ENCODE results near the gene SPINK9.

Gene SPINK9

DNA sequence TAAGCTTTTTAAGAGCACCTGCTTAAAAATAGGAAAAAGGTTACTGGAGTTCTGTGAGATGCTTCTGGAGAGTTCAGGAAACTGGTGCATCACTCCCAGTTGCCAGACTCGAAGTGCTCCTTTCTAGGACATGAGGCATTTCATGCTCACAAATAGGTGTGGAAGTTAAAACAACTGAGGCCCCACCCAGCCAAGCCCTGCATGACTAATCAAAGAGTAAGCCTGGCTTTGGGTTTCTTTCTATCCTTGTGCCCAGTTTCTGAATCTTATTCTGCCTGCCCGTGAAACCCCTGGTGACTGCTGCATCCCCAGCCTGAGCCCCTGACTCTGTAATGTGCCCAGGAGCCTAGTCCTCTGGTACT, 7.7 kb downstream of the SPINK9 start:
- Histone ChIP-seq H3K9me3 (ENCODE audit: insufficient read depth, low read length) (no peaks in the 10 kb centered on the region), H3K9ac (ENCODE audit: insufficient read length, low read depth) (no peak overlapping the region), H3K4me3 (ENCODE audit: insufficient read length, low read depth) (no peak overlapping the region), H3K36me3 (ENCODE audit: insufficient read depth, insufficient read length, low read length) (no peaks in the 10 kb centered on the region), H3K27me3 (ENCODE audit: insufficient read depth, insufficient read length) (no peaks in the 10 kb centered on the region), H3K4me1 (ENCODE audit: insufficient read depth, insufficient read length) (no peaks in the 10 kb centered on the region)
- TF ChIP-seq SUZ12 (IDR thresholded peaks at IDR 0.05; ENCODE audit: extremely low read depth, insufficient read depth, insufficient read length) = no peak
- TF ChIP-seq ZNF274 (IDR thresholded peaks at IDR 0.05; ENCODE audit: low read depth, low read length) = no peak
- TF ChIP-seq YY1 (IDR thresholded peaks at IDR 0.05; ENCODE audit: insufficient read depth, insufficient read length) = no peak
- no peak for DNase-seq (ENCODE audit: low read depth, low spot score)

DNA sequence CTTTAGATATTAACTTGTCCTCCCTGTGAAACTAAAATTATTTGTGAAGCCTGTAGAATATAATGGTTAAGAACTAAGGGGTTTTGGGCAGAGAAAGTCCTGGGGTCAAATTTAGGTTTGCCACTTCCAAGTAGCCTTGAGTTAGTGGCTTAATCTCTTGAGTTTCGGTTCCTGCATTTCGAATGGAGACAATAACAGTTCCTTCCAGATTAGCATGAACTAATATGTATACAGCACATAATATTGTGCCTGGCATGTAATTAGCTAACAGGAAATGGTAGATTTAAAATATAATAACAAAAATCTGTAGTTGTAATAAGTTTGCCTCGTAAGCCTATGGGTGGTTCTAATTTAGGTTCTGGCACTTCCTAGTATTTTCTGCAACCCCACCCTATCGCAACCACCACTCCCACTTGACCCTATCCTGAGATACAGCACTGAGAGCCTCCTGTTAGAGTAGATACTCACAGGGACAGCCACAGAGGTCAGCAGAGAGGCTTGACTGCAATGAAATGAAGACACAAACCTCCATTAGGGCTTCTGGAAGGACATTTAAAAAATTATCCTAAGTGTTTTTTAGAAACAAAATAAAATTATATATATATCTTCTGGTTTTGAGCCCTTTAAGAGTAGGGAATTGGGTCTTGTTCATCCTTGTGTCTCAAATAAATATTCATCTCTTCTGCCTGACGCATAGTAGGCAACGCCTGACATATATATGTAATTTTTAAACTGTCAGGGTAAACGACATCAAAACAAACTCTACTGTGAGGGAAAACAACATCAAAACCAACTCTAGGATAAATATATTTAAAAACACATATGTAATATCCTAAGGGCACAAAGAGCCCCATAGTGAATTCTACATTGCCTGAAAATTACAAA, 8.5 kb downstream of the SPINK9 start:
- H3K9me3 ChIP-seq (ENCODE audit: insufficient read depth, low read length) = no peaks in the 10 kb centered on the region
- H3K9ac ChIP-seq (ENCODE audit: insufficient read length, low read depth) = no peak overlapping the region
- no peak overlapping the region for H3K4me3 ChIP-seq (ENCODE audit: insufficient read length, low read depth)
- no peak for TF ChIP-seq SUZ12 (IDR thresholded peaks at IDR 0.05; ENCODE audit: extremely low read depth, insufficient read depth, insufficient read length)
- TF ChIP-seq ZNF274 (IDR thresholded peaks at IDR 0.05; ENCODE audit: low read depth, low read length) = no peak
- TF ChIP-seq YY1 (IDR thresholded peaks at IDR 0.05; ENCODE audit: insufficient read depth, insufficient read length) = no peak
- no peaks in the 10 kb centered on the region for H3K36me3 ChIP-seq (ENCODE audit: insufficient read depth, insufficient read length, low read length)
- no peak for DNase-seq (ENCODE audit: low read depth, low spot score)
- no peaks in the 10 kb centered on the region for H3K27me3 ChIP-seq (ENCODE audit: insufficient read depth, insufficient read length)
- H3K4me1 ChIP-seq (ENCODE audit: insufficient read depth, insufficient read length) = no peaks in the 10 kb centered on the region

DNA sequence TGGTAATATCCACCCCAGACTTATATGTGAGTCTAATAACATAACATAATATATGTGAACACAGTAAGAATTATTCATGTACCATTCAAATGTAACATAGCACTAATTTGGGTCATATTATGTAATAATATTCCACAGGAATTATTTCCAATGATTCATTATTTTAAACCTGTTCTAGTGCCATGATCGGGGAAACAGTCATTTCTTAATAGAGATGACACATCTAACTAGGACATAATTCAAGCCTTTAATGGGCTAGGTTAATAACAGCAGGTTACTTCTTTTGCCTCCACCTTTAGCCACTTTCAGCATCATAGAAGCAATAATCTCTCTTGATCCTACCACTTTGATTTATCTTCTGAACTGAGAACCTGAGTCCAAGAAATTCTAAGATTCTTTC, 12.3 kb downstream of the SPINK9 start:
- peaks cover 5% of the 10 kb centered on the region; the same call in 1 of the 2 replicates for H3K9me3 ChIP-seq (ENCODE audit: insufficient read depth, low read length)
- no peaks in the 10 kb centered on the region for H3K36me3 ChIP-seq (ENCODE audit: insufficient read depth, insufficient read length, low read length)
- no peak overlapping the region for H3K4me3 ChIP-seq (ENCODE audit: insufficient read length, low read depth)
- H3K27me3 ChIP-seq (ENCODE audit: insufficient read depth, insufficient read length) = no peaks in the 10 kb centered on the region
- no peak overlapping the region for H3K9ac ChIP-seq (ENCODE audit: insufficient read length, low read depth)
- no peak for TF ChIP-seq SUZ12 (IDR thresholded peaks at IDR 0.05; ENCODE audit: extremely low read depth, insufficient read depth, insufficient read length)
- DNase-seq (ENCODE audit: low read depth, low spot score) = no peak
- no peaks in the 10 kb centered on the region for H3K4me1 ChIP-seq (ENCODE audit: insufficient read depth, insufficient read length)

DNA sequence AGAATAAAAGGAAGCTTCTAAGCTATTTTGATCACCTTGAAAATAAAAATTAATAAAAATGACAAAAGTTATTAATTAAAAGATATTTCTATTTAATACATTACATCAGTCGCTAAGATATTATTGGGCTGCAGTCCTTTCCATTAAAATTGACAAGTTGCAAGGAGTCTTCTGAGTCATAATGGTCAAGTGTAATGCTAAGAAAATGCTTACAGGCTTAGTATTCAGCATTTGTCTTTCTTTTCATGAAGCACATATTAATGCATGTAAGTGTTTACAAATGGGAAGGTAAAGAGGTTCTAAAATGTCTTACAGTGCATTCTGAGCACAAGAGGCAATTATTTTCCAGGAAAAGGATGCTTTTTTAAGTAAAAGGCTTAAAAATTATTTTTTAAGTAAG, 17.3 kb downstream of the SPINK9 start:
- no peak overlapping the region for H3K4me3 ChIP-seq (ENCODE audit: insufficient read length, low read depth)
- TF ChIP-seq SUZ12 (IDR thresholded peaks at IDR 0.05; ENCODE audit: extremely low read depth, insufficient read depth, insufficient read length) (no peak), ZNF274 (IDR thresholded peaks at IDR 0.05; ENCODE audit: low read depth, low read length) (no peak), YY1 (IDR thresholded peaks at IDR 0.05; ENCODE audit: insufficient read depth, insufficient read length) (no peak)
- no peaks in the 10 kb centered on the region for H3K4me1 ChIP-seq (ENCODE audit: insufficient read depth, insufficient read length)
- H3K27me3 ChIP-seq (ENCODE audit: insufficient read depth, insufficient read length) = no peaks in the 10 kb centered on the region
- peaks cover 5% of the 10 kb centered on the region; the same call in 1 of the 2 replicates for H3K9me3 ChIP-seq (ENCODE audit: insufficient read depth, low read length)
- DNase-seq (ENCODE audit: low read depth, low spot score) = no peak
- no peaks in the 10 kb centered on the region for H3K36me3 ChIP-seq (ENCODE audit: insufficient read depth, insufficient read length, low read length)
- no peak overlapping the region for H3K9ac ChIP-seq (ENCODE audit: insufficient read length, low read depth)

DNA sequence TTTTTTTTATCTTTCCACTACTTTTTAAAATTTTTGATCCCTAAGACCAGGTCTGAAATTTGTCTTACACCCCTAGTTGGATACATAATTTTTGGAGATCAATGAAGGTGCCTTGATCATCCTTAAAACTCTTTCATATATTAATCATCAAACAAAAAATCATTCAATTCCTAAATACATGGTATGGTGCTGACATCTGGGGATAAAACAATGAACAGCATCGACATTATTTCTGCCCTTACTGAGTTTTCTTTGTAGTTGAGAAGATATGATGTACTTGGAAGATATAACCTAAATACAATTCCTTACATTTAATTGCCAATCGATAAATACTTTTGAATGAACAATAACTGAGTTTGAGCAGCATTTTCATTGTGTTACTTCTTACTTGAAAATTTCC, 18.3 kb downstream of the SPINK9 start:
- Histone ChIP-seq H3K9me3 (ENCODE audit: insufficient read depth, low read length) (peaks cover 5% of the 10 kb centered on the region; the same call in 1 of the 2 replicates), H3K4me3 (ENCODE audit: insufficient read length, low read depth) (no peak overlapping the region), H3K9ac (ENCODE audit: insufficient read length, low read depth) (no peak overlapping the region), H3K36me3 (ENCODE audit: insufficient read depth, insufficient read length, low read length) (no peaks in the 10 kb centered on the region), H3K27me3 (ENCODE audit: insufficient read depth, insufficient read length) (no peaks in the 10 kb centered on the region), H3K4me1 (ENCODE audit: insufficient read depth, insufficient read length) (no peaks in the 10 kb centered on the region)
- no peak for TF ChIP-seq ZNF274 (IDR thresholded peaks at IDR 0.05; ENCODE audit: low read depth, low read length)
- TF ChIP-seq SUZ12 (IDR thresholded peaks at IDR 0.05; ENCODE audit: extremely low read depth, insufficient read depth, insufficient read length) = no peak
- TF ChIP-seq YY1 (IDR thresholded peaks at IDR 0.05; ENCODE audit: insufficient read depth, insufficient read length) = no peak
- DNase-seq (ENCODE audit: low read depth, low spot score) = no peak

DNA sequence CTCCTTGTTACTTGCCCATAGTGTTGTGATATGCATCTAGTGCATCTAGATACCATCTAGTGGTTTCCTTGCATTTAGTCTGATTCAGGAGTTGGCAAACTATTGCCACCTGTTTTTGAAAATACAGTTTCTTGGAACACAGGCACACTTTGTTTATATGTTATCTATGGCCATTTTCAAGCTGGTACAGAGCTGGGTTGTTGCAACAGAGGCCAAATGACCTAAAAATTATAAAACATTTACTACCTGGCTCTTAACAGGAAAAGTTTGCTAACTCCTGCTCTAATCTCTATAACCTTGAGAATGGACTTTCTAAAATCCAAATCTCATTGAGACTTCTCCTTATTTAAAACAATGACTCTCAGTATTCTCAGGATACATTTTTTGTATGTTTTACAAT, 29.0 kb downstream of the SPINK9 start:
- peaks cover 11% of the 10 kb centered on the region; the same call in 1 of the 2 replicates for H3K9me3 ChIP-seq (ENCODE audit: insufficient read depth, low read length)
- no peak overlapping the region for H3K4me3 ChIP-seq (ENCODE audit: insufficient read length, low read depth)
- no peak overlapping the region for H3K9ac ChIP-seq (ENCODE audit: insufficient read length, low read depth)
- no peaks in the 10 kb centered on the region for H3K27me3 ChIP-seq (ENCODE audit: insufficient read depth, insufficient read length)
- no peak for DNase-seq (ENCODE audit: low read depth, low spot score)
- H3K4me1 ChIP-seq (ENCODE audit: insufficient read depth, insufficient read length) = no peaks in the 10 kb centered on the region
- H3K36me3 ChIP-seq (ENCODE audit: insufficient read depth, insufficient read length, low read length) = no peaks in the 10 kb centered on the region
- TF ChIP-seq YY1 (IDR thresholded peaks at IDR 0.05; ENCODE audit: insufficient read depth, insufficient read length) = no peak
- no peak for TF ChIP-seq ZNF274 (IDR thresholded peaks at IDR 0.05; ENCODE audit: low read depth, low read length)
- TF ChIP-seq SUZ12 (IDR thresholded peaks at IDR 0.05; ENCODE audit: extremely low read depth, insufficient read depth, insufficient read length) = no peak

DNA sequence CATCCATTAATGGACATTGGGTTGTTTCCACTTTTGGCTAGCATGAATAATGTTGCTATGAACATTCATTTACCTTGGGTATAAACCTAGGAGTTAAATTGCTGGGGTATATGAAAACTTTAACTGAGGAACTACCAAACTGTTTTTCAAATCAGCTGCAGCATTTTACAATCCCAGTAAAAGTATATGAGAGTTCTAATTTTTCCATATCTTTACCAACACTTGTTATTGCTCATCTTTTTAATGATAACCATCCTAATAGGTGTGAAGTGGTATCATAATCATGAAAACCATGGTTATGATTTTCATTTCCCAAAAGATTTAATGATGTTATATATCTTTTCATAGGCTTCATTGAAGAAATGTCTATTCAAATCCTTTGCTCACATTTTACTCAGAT, 32.9 kb downstream of the SPINK9 start:
- TF ChIP-seq YY1 (IDR thresholded peaks at IDR 0.05; ENCODE audit: insufficient read depth, insufficient read length) (no peak), SUZ12 (IDR thresholded peaks at IDR 0.05; ENCODE audit: extremely low read depth, insufficient read depth, insufficient read length) (no peak), ZNF274 (IDR thresholded peaks at IDR 0.05; ENCODE audit: low read depth, low read length) (no peak)
- Histone ChIP-seq H3K9me3 (ENCODE audit: insufficient read depth, low read length) (peaks cover 12% of the 10 kb centered on the region), H3K9ac (ENCODE audit: insufficient read length, low read depth) (no peak overlapping the region), H3K36me3 (ENCODE audit: insufficient read depth, insufficient read length, low read length) (no peaks in the 10 kb centered on the region), H3K4me3 (ENCODE audit: insufficient read length, low read depth) (no peak overlapping the region), H3K27me3 (ENCODE audit: insufficient read depth, insufficient read length) (no peaks in the 10 kb centered on the region), H3K4me1 (ENCODE audit: insufficient read depth, insufficient read length) (no peaks in the 10 kb centered on the region)
- DNase-seq (ENCODE audit: low read depth, low spot score) = no peak
